HG03354 (cell line): ENCODE measurements around the gene ZDHHC14.
"Not testable (repeated sequence)": the region's sequence is repeated elsewhere in the genome, so short reads cannot be mapped to it uniquely, and the experiment has no call there.

ENCODE experiments used
- ATAC-seq: cut with Tn5 transposase; IDR thresholded peaks from one replicate; pipeline ENCODE4 v1.9.1; 2021; ENCODE audit warnings: mild to moderate bottlenecking; ENCODE audit not compliant: unreplicated experiment, poor library complexity, severe bottlenecking

The ZDHHC14 gene

GRCh38 chr6:157579467-157580031 is 198.6 kb downstream of the ZDHHC14 start:
- ATAC-seq: no peak

GRCh38 chr6:157584036-157584435 is 203.0 kb downstream of the ZDHHC14 start:
- no peak for ATAC-seq

DNA sequence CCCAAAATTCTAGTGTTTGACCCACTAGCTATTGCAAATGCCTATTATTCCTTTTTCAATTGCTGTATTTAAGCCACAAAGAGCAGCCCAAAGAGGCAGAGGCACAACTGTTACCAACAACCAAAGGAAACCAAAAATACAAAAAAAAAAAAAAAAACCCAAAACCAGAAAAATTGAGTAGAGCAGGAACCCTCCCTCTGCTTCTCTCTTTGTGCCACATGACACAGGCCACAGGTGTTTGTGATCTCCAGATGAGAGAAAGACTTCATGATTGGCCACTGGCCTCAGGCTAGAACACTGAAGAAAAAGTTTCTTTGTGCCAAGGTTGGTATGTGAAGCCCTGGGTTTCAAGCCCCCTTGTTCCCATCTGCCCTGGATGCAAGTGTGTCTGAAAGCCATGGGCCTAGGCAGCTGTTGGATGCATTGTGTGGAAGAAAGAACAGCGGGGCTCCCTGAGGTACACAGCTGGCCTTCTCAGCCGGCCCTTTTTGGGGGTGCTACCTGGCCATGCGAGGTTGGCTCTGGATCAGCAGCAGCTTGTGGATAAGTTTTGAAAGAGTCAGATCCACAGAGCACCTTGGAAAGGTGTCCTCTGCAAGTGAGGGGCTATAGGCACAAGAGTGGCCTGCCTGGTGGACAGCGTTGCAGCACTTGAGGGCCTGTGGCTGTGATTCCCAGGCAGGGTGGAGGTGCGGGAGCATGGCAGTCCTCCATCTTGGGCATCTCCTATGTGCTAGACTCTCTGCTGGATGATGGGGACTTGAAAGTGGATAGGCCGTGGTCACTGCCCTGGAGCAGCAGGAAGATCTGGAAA is 204.5 kb downstream of the ZDHHC14 start:
- no peak for ATAC-seq

GRCh38 chr6:157586088-157586414 is 205.1 kb downstream of the ZDHHC14 start:
- ATAC-seq: no peak

GRCh38 chr6:157586476-157587126 is 205.6 kb downstream of the ZDHHC14 start:
- ATAC-seq: no peak

GRCh38 chr6:157587127-157587926 is 206.3 kb downstream of the ZDHHC14 start:
- ATAC-seq: no peak

DNA sequence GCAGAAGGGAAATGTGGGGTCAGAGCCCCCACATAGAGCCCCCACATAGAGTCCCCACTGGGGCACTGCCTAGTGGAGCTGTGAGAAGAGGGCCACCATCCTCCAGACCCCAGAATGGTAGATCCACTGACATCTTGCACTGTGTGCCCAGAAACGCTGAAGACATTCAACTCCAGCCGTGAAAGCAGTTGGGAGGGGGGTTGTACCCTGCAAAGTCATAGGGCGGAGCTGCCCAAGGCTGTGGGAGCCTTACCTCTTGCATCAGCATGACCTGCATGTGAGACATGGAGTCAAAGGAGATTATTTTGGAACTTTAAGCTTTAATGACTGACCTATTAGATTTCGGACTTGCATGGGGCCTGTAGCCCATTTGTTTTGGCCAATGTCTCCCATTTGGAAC is 209.7 kb downstream of the ZDHHC14 start:
- not testable (repeated sequence) for ATAC-seq

DNA sequence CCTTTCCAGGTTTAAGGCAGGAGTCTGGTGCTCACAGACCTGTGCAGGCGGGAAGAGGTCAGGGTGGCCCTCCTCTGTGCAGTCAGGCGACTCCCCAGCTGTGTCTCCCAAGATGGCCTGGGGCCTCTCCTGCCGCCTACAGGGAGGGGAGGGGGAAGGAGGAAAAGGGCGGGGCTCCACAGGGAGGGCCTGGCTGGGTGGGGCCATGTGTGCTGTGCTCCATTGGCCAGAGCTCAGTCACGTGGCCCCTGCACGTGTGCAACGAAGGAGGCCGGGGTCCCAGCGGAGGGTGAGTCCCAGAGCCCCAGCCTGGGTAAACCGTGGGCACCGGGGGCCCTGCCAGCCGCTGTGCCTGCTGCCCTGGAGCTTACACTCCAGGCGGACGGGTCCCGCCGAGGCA is 211.6 kb downstream of the ZDHHC14 start:
- no peak for ATAC-seq

- no peak for ATAC-seq
Observed at GRCh38 chr6:157592980-157593379, 212.0 kb downstream of the ZDHHC14 start.

- no peak for ATAC-seq
Observed at GRCh38 chr6:157593596-157593995, 212.6 kb downstream of the ZDHHC14 start.

- no peak for ATAC-seq
Observed at GRCh38 chr6:157594292-157594691, 213.3 kb downstream of the ZDHHC14 start.

GRCh38 chr6:157595768-157596167 is 214.8 kb downstream of the ZDHHC14 start:
- ATAC-seq: no peak

- ATAC-seq: no peak
Observed at GRCh38 chr6:157596461-157596860, 215.5 kb downstream of the ZDHHC14 start.

DNA sequence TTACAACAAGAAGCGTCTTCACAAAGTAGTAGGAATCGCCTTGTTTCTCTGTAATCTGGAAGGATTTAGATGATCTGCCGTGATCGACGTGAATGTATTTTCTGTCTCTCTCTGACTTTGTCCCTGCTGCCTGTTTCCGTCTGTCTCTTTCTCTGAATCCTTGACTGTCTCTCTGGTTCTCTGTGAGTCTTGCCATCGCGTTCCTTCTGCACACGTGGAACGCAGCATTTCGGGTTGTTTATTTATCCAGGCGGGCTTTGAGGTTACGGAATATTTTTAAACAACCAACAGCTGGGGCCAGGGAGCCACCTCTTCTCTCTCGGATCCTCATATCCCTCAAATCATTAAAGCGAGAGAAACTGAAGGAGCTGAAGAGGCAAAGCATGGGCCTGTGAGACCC is 215.9 kb downstream of the ZDHHC14 start:
- no peak for ATAC-seq

DNA sequence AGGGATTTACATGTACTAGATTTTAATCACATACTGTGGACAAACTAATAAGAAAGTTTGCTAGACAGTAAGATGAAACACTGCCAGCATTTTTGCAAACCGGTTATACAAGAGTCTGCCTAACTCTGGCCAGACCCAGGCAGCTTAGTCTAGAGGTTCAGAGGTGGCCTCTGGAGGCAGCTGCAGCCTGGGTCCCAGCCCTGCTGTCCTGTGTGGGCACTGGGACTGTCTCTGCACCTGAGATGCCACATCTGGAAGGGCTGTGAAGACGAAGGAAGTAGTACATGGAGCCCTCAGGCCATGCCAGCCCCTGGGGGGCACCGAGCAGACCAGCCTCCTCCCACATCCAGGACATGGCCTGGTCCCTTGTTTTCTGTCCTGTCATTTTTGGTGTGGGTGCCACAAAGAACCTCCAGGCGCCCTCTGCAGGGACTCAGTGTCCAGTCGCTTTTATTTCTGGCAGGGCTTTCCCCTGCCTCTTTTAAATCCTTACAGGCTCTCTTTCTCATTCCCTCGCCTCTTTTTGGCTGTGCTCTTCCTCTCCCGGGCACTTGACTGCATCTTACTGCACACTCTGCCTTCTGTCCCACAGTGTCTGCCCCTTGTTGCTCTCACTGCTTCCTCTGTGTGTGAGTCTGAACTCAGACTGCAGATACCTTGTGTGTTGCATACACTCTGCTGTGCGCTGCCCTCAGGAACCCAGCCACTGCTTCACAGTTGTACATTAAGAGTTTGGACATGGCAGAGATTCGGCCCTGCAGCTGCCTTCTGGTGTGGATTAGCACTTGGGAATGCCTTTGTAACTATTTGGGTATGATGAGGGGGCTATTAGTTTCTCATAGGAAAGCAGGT is 216.7 kb downstream of the ZDHHC14 start:
- ATAC-seq: no peak

DNA sequence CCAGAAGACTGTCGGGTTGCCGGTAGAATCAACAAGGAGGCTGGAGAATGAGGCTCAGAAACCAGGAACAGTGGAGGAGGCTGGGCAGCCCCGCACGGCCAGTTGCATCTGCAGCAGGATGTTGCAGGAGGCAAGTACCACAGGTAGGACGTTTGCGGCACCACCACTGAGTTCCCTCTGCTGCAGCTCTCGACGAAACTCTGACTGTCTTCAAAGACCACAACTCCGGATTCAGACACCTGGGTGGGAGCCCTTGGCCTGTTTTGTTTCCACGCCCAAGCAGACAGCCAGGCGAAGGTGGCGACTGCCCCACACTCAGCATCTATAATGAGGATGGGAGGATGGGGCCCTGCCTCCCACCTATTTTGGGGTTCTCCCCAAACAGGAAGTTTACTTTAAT is 218.2 kb downstream of the ZDHHC14 start:
- peak; percentile 69 for ATAC-seq

DNA sequence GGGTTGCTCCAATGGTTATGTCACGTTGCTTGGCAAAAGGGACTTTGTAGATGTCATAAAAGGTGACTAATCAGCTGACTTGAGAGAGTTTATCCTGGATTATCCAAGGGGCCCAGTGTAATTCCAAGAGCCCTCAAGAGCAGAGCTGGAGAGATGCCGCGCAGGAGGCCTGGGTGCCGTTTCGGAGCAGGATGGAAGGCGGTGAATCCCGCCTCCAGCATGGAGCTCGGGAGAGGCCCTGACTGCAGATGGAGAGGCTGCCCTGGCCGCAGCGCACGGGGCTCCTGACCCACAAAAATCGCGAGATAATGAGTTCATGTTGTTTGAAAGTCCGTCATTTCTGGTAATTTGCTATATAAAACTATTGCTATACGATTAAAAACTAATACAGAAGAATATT is 219.8 kb downstream of the ZDHHC14 start:
- no peak for ATAC-seq

GRCh38 chr6:157602521-157603295 is 221.7 kb downstream of the ZDHHC14 start:
- ATAC-seq: no peak
